Trophoblast cell (in vitro differentiated cells and primary cell): ENCODE data around the gene MINDY4B.

Source experiments
- DNase-seq, 2 donors: peaks; one replicate each; pipeline ENCODE4 v3.0.0-alpha.2; 2016
- H2AFZ ChIP-seq: 2 replicates; pipeline ENCODE4 v1.6.1; 2013; ENCODE audit warnings: low read length, moderate library complexity, mild to moderate bottlenecking; ENCODE audit not compliant: insufficient read depth, poor library complexity
- H2AK5ac ChIP-seq: 2 replicates; pipeline ENCODE4 v1.6.1; 2013; ENCODE audit warnings: mild to moderate bottlenecking, low read length
- H2BK120ac ChIP-seq: 2 replicates; pipeline ENCODE4 v1.6.1; 2013; ENCODE audit warnings: low read length, mild to moderate bottlenecking, moderate library complexity; ENCODE audit not compliant: insufficient read depth, poor library complexity
- H2BK12ac ChIP-seq: 2 replicates; pipeline ENCODE4 v1.6.1; 2013; ENCODE audit warnings: mild to moderate bottlenecking, low read length, moderate library complexity
- H2BK5ac ChIP-seq: 2 replicates; pipeline ENCODE4 v1.6.1; 2013; ENCODE audit warnings: low read length, low read depth, moderate library complexity, mild to moderate bottlenecking; ENCODE audit not compliant: poor library complexity
- H3K14ac ChIP-seq: 2 replicates; pipeline ENCODE4 v1.6.1; 2013; ENCODE audit warnings: mild to moderate bottlenecking, low read length
- H3K18ac ChIP-seq: 2 replicates; pipeline ENCODE4 v1.6.1; 2013; ENCODE audit warnings: mild to moderate bottlenecking, low read length
- H3K23ac ChIP-seq: 2 replicates; pipeline ENCODE4 v1.6.1; 2013; ENCODE audit warnings: low read length
- H3K27ac ChIP-seq: 2 replicates; pipeline ENCODE4 v1.5.1; 2013; ENCODE audit warnings: low read depth, mild to moderate bottlenecking, inconsistent platforms, low read length, moderate library complexity
- H3K27me3 ChIP-seq: 2 replicates; pipeline ENCODE4 v1.6.1; 2013; ENCODE audit warnings: inconsistent platforms, mild to moderate bottlenecking, low read length, moderate library complexity; ENCODE audit not compliant: insufficient read depth
- H3K36me3 ChIP-seq, 2 experiments: 1 replicate in 1 of 2; 2 replicates in 1 of 2; pipeline ENCODE4 v1.6.1; 2013; ENCODE audit warnings: low read length in 2 of 2, mild to moderate bottlenecking in 2 of 2, moderate library complexity in 1 of 2; ENCODE audit not compliant: insufficient read depth in 2 of 2, control insufficient read depth in 1 of 2
- H3K4ac ChIP-seq: 2 replicates; pipeline ENCODE4 v1.6.1; 2013; ENCODE audit warnings: low read depth, mild to moderate bottlenecking, low read length, moderate library complexity
- H3K4me1 ChIP-seq, 2 experiments: 1 replicate in 1 of 2; 2 replicates in 1 of 2; pipeline ENCODE4 v1.6.1; 2013; ENCODE audit warnings: low read length in 2 of 2, mild to moderate bottlenecking in 2 of 2, moderate library complexity in 1 of 2; ENCODE audit not compliant: insufficient read depth in 2 of 2, control insufficient read depth in 1 of 2
- H3K4me2 ChIP-seq: 2 replicates; pipeline ENCODE4 v1.6.1; 2013; ENCODE audit warnings: inconsistent platforms, mild to moderate bottlenecking, low read length, moderate library complexity
- H3K4me3 ChIP-seq: 2 replicates; pipeline ENCODE4 v1.5.1; 2013; ENCODE audit warnings: mild to moderate bottlenecking, low read depth, low read length, inconsistent platforms
- H3K79me1 ChIP-seq: one replicate; pipeline ENCODE4 v1.6.1; 2013; ENCODE audit warnings: low read length
- H3K79me2 ChIP-seq: 2 replicates; pipeline ENCODE4 v1.6.1; 2013; ENCODE audit warnings: low read length, mild to moderate bottlenecking; ENCODE audit not compliant: control insufficient read depth, insufficient read depth, poor library complexity
- H3K9ac ChIP-seq: 2 replicates; pipeline ENCODE4 v1.6.1; 2013; ENCODE audit warnings: mild to moderate bottlenecking, low read length
- H3K9me3 ChIP-seq: 2 replicates; pipeline ENCODE4 v1.6.1; 2013; ENCODE audit warnings: low read depth, mild to moderate bottlenecking, control low read depth, inconsistent platforms, low read length; ENCODE audit not compliant: insufficient read depth
- H4K12ac ChIP-seq: 2 replicates; pipeline ENCODE4 v1.6.1; 2013; ENCODE audit warnings: low read depth, mild to moderate bottlenecking, low read length, moderate library complexity
- H4K8ac ChIP-seq: 2 replicates; pipeline ENCODE4 v1.6.1; 2013; ENCODE audit warnings: low read depth, mild to moderate bottlenecking, low read length, moderate library complexity
- H4K91ac ChIP-seq: one replicate; pipeline ENCODE4 v1.6.1; 2013; ENCODE audit warnings: low read depth, mild to moderate bottlenecking, low read length, moderate library complexity
- WGBS: extraction: QIAGEN DNeasy Blood & Tissue Kit; methylation state at CpG from one replicate; pipeline ENCODE4 v1.1.7; 2013; ENCODE audit warnings: missing lambda C conversion rate; ENCODE audit not compliant: insufficient read length, insufficient coverage; ENCODE audit errors: extremely low coverage; 5-methylcytosine and 5-hydroxymethylcytosine counted together

MINDY4B gene

GRCh38 chr3:150921209-150921608 is 16.0 kb upstream of the MINDY4B start:
- H4K91ac ChIP-seq, result no peak overlapping the region
- H3K79me1 ChIP-seq, result no peaks in the 10 kb centered on the region
- no peaks in the 10 kb centered on the region for H3K9me3 ChIP-seq
- H3K36me3 ChIP-seq, result no peaks in the 10 kb centered on the region
- DNase-seq, result no peak
- H2AK5ac ChIP-seq, result no peak overlapping the region
- H4K8ac ChIP-seq, result no peak overlapping the region
- H3K4ac ChIP-seq, result no peak overlapping the region
- H2BK12ac ChIP-seq, result no peak overlapping the region
- no peak overlapping the region for H2AFZ ChIP-seq
- no peak overlapping the region for H3K23ac ChIP-seq
- H3K79me2 ChIP-seq, result no peaks in the 10 kb centered on the region
- no peak overlapping the region for H3K4me2 ChIP-seq
- H3K4me1 ChIP-seq, result no peaks in the 10 kb centered on the region
- H4K12ac ChIP-seq, result no peak overlapping the region
- H3K27me3 ChIP-seq, result no peaks in the 10 kb centered on the region
- H3K9ac ChIP-seq, result no peak overlapping the region
- H2BK120ac ChIP-seq, result no peak overlapping the region
- WGBS, result no CpG with 5 or more reads among the region's 4 CpGs
- H3K14ac ChIP-seq, result no peak overlapping the region
- no peak overlapping the region for H3K4me3 ChIP-seq
- no peak overlapping the region for H3K27ac ChIP-seq
- H2BK5ac ChIP-seq, result no peak overlapping the region
- H3K18ac ChIP-seq, result no peak overlapping the region

DNA sequence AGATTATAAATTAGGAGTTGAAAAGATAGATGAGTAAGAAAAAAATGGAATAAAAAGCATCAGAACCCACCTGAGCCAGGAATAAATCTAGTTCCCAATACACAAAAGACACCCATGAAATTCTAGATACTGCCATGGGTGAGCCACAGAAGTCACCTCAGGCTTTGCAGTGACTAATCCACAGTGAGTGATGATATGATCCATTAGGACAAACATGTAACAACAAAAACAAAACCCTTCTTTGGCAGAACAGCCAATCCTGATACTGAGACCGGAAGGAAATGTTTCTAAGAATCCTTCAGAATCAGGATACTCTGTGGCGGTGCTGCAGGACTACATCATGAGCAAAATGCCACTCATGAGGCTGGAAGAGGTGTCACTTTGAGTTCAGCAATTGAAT is 15.0 kb upstream of the MINDY4B start:
- Histone ChIP-seq H3K4ac (no peak overlapping the region), H3K9me3 (no peaks in the 10 kb centered on the region), H3K18ac (no peak overlapping the region), H3K79me1 (no peaks in the 10 kb centered on the region), H2BK12ac (no peak overlapping the region), H3K4me2 (no peak overlapping the region), H2AFZ (no peak overlapping the region), H3K4me3 (no peak overlapping the region), H4K12ac (no peak overlapping the region), H3K27me3 (no peaks in the 10 kb centered on the region), H3K14ac (no peak overlapping the region), H4K91ac (no peak overlapping the region), H2BK5ac (no peak overlapping the region), H3K23ac (no peak overlapping the region), H2AK5ac (no peak overlapping the region), H3K27ac (no peak overlapping the region), H3K4me1 (no peaks in the 10 kb centered on the region), H3K9ac (no peak overlapping the region), H4K8ac (no peak overlapping the region), H3K79me2 (no peaks in the 10 kb centered on the region), H2BK120ac (no peak overlapping the region), H3K36me3 (no peaks in the 10 kb centered on the region)
- WGBS, result no CpG with 5 or more reads among the region's 2 CpGs
- no peak for DNase-seq

- no CpG with 5 or more reads among the region's 7 CpGs for WGBS
- Histone ChIP-seq H2BK120ac (no peak overlapping the region), H2BK5ac (no peak overlapping the region), H3K9ac (no peak overlapping the region), H3K27ac (no peak overlapping the region), H3K4me1 (no peaks in the 10 kb centered on the region), H3K79me2 (no peaks in the 10 kb centered on the region), H2BK12ac (no peak overlapping the region), H3K14ac (no peak overlapping the region), H3K4ac (no peak overlapping the region), H3K23ac (no peak overlapping the region), H3K18ac (no peak overlapping the region), H3K4me3 (no peak overlapping the region), H4K91ac (no peak overlapping the region), H3K27me3 (no peaks in the 10 kb centered on the region), H2AFZ (no peak overlapping the region), H4K12ac (no peak overlapping the region), H4K8ac (no peak overlapping the region), H3K4me2 (no peak overlapping the region), H3K36me3 (no peaks in the 10 kb centered on the region), H3K79me1 (no peaks in the 10 kb centered on the region), H3K9me3 (no peaks in the 10 kb centered on the region), H2AK5ac (no peak overlapping the region)
- DNase-seq, result no peak
Observed at GRCh38 chr3:150917951-150918350, 12.7 kb upstream of the MINDY4B start.

- Histone ChIP-seq H4K8ac (no peak overlapping the region), H3K9ac (no peak overlapping the region), H3K14ac (no peak overlapping the region), H3K23ac (no peak overlapping the region), H4K12ac (no peak overlapping the region), H3K4ac (no peak overlapping the region), H2BK12ac (no peak overlapping the region), H2BK5ac (no peak overlapping the region), H3K27ac (no peak overlapping the region), H2AFZ (no peak overlapping the region), H2AK5ac (no peak overlapping the region), H3K27me3 (no peaks in the 10 kb centered on the region), H4K91ac (no peak overlapping the region), H3K4me3 (no peak overlapping the region), H3K4me1 (no peaks in the 10 kb centered on the region), H2BK120ac (no peak overlapping the region), H3K4me2 (no peak overlapping the region), H3K9me3 (no peaks in the 10 kb centered on the region), H3K18ac (no peak overlapping the region), H3K36me3 (no peaks in the 10 kb centered on the region), H3K79me2 (no peaks in the 10 kb centered on the region), H3K79me1 (no peaks in the 10 kb centered on the region)
- WGBS, result no CpG with 5 or more reads among the region's 4 CpGs
- peak in 1 of 2 donors; percentile 52 for DNase-seq
Observed at GRCh38 chr3:150913133-150913922, 8.1 kb upstream of the MINDY4B start.
